GM12872 (cell line): ENCODE results near the gene KCNAB2.
A peak's percentile ranks its signal among the peaks of the same experiment; 100 is the strongest.

Source experiments
- TF ChIP-seq, protein P1 (sequence below): IDR thresholded peaks from 3 replicates; pipeline ENCODE4 v1.5.1; 2011; ENCODE audit warnings: low read depth, mild to moderate bottlenecking, low read length, moderate library complexity; ENCODE audit not compliant: insufficient read depth

KCNAB2 gene

DNA sequence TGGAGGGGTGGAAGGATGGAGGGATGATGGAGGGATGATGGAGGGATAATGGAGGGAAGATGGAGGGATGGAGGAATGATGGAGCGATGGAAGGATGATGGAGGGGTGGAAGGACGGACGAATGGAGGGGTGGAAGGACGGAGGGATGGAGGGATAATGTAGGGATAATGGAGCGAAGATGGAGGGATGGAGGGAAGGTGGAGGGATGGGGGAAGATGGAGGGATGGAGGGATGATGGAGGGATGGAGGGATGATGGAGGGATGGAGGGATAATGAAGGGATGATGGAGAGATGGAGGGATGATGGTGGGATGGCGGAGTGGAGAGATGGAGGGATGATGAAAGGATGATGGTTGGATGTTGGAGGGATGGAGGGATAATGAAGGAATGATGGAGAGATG lies 61.3 kb downstream of the KCNAB2 start:
- TF ChIP-seq, protein P1, sequence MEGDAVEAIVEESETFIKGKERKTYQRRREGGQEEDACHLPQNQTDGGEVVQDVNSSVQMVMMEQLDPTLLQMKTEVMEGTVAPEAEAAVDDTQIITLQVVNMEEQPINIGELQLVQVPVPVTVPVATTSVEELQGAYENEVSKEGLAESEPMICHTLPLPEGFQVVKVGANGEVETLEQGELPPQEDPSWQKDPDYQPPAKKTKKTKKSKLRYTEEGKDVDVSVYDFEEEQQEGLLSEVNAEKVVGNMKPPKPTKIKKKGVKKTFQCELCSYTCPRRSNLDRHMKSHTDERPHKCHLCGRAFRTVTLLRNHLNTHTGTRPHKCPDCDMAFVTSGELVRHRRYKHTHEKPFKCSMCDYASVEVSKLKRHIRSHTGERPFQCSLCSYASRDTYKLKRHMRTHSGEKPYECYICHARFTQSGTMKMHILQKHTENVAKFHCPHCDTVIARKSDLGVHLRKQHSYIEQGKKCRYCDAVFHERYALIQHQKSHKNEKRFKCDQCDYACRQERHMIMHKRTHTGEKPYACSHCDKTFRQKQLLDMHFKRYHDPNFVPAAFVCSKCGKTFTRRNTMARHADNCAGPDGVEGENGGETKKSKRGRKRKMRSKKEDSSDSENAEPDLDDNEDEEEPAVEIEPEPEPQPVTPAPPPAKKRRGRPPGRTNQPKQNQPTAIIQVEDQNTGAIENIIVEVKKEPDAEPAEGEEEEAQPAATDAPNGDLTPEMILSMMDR: no peak

- TF ChIP-seq, protein P1: no peak
These were observed 62.0 kb downstream of the KCNAB2 start for GRCh38 chr1:6107409-6108356.

DNA sequence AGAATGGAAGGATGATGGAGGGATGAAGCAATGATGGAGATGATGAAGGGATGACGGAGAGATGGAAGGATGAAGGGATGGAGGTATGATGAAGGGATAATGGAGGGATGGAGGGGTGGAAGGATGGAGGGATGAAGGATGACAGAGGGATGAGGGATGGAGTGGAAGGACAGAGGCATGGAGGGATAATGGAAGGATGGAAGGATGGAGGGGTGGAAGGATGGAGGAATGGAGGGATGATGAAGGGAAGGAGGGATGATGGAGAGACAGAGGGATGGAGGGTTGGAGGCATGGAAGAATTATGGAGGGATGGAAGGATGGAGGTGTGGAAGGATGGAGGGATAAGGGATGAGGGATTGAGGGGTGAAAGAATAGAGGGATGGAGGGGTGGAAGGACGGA lies 62.8 kb downstream of the KCNAB2 start:
- TF ChIP-seq, protein P1: no peak

GRCh38 chr1:6108937-6109614 lies 63.4 kb downstream of the KCNAB2 start:
- TF ChIP-seq, protein P1: peak; percentile 79

DNA sequence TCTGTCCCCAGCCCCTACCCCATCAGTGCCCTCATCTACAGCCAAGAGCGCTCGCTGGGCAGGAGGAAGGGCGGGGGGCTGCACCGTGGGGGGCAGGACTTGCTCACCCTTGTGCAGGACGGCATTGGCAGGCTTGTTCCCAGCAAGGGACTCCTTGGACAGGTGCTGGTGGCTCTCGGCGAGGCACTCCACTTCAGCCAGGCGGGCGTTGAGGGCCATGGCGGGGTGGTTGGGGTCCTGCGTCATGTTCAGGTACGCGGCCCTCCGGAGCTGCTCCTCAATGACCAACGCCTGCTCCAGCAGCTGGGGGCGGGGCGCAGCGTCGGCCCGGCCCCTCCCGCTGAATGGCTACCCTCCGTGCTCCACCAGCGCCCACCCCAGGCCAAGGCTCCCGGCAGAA lies 64.0 kb downstream of the KCNAB2 start:
- TF ChIP-seq, protein P1: no peak

- TF ChIP-seq, protein P1: no peak
These were observed 64.6 kb downstream of the KCNAB2 start for GRCh38 chr1:6110326-6110725.

GRCh38 chr1:6111571-6111970 lies 65.9 kb downstream of the KCNAB2 start:
- TF ChIP-seq, protein P1: no peak
